Measurements from ENCODE around the gene DSCAM. TPM values are rescaled to one million over a fixed set of nuclear protein-coding genes. Genes with fewer than 3 reads are reported as not detected.

Gene DSCAM
- polyA plus RNA-seq, 1 experiment, result not detected

GRCh38 chr21:40507978-40508377 is 339.0 kb downstream of the DSCAM start:
- no peak for DNase-seq (ENCODE audit: low read depth, low spot score)
- Histone ChIP-seq H3K4me3 (ENCODE audit: low read depth, low read length) (no peak overlapping the region), H3K27ac (ENCODE audit: low read depth, low read length) (no peak overlapping the region), H3K9me3 (ENCODE audit: control insufficient read depth, insufficient read depth, low read length) (peaks cover 20% of the 10 kb centered on the region), H3K27me3 (ENCODE audit: control insufficient read depth, insufficient read depth, low read length) (no peaks in the 10 kb centered on the region)
- TF ChIP-seq CTCF (IDR thresholded peaks at IDR 0.05; ENCODE audit: low read depth, low read length), result no peak
- ChIA-PET POLR2A (no interaction called here), CTCF (no interaction called here)

GRCh38 chr21:40505681-40506080 is 341.3 kb downstream of the DSCAM start:
- DNase-seq (ENCODE audit: low read depth, low spot score), result no peak
- H3K27me3 ChIP-seq (ENCODE audit: control insufficient read depth, insufficient read depth, low read length), result no peaks in the 10 kb centered on the region
- CTCF ChIA-PET, result no interaction called here
- peaks cover 9% of the 10 kb centered on the region for H3K9me3 ChIP-seq (ENCODE audit: control insufficient read depth, insufficient read depth, low read length)
- H3K4me3 ChIP-seq (ENCODE audit: low read depth, low read length), result no peak overlapping the region
- no peak overlapping the region for H3K27ac ChIP-seq (ENCODE audit: low read depth, low read length)
- no peak for TF ChIP-seq CTCF (IDR thresholded peaks at IDR 0.05; ENCODE audit: low read depth, low read length)
- POLR2A ChIA-PET, result no interaction called here

- no peak for DNase-seq (ENCODE audit: low read depth, low spot score)
- TF ChIP-seq CTCF (IDR thresholded peaks at IDR 0.05; ENCODE audit: low read depth, low read length), result no peak
- Histone ChIP-seq H3K27ac (ENCODE audit: low read depth, low read length) (no peak overlapping the region), H3K4me3 (ENCODE audit: low read depth, low read length) (no peak overlapping the region), H3K27me3 (ENCODE audit: control insufficient read depth, insufficient read depth, low read length) (no peaks in the 10 kb centered on the region), H3K9me3 (ENCODE audit: control insufficient read depth, insufficient read depth, low read length) (peaks cover 12% of the 10 kb centered on the region)
- ChIA-PET CTCF (no interaction called here), POLR2A (no interaction called here)
Measured at GRCh38 chr21:40505244-40505643, 341.7 kb downstream of the DSCAM start.

- no peak overlapping the region for H3K4me3 ChIP-seq (ENCODE audit: low read depth, low read length)
- peaks cover 12% of the 10 kb centered on the region for H3K9me3 ChIP-seq (ENCODE audit: control insufficient read depth, insufficient read depth, low read length)
- DNase-seq (ENCODE audit: low read depth, low spot score), result no peak
- TF ChIP-seq CTCF (IDR thresholded peaks at IDR 0.05; ENCODE audit: low read depth, low read length), result no peak
- ChIA-PET POLR2A (no interaction called here), CTCF (no interaction called here)
- H3K27ac ChIP-seq (ENCODE audit: low read depth, low read length), result no peak overlapping the region
- no peaks in the 10 kb centered on the region for H3K27me3 ChIP-seq (ENCODE audit: control insufficient read depth, insufficient read depth, low read length)
Measured at GRCh38 chr21:40504825-40505224, 342.1 kb downstream of the DSCAM start.

GRCh38 chr21:40496116-40496515 is 350.8 kb downstream of the DSCAM start:
- Histone ChIP-seq H3K27me3 (ENCODE audit: control insufficient read depth, insufficient read depth, low read length) (no peaks in the 10 kb centered on the region), H3K9me3 (ENCODE audit: control insufficient read depth, insufficient read depth, low read length) (peaks cover 10% of the 10 kb centered on the region), H3K27ac (ENCODE audit: low read depth, low read length) (no peak overlapping the region), H3K4me3 (ENCODE audit: low read depth, low read length) (no peak overlapping the region)
- no peak for TF ChIP-seq CTCF (IDR thresholded peaks at IDR 0.05; ENCODE audit: low read depth, low read length)
- POLR2A ChIA-PET, result no interaction called here
- DNase-seq (ENCODE audit: low read depth, low spot score), result no peak
- CTCF ChIA-PET, result no interaction called here
